Uterus (tissue), 4 donors: Measurements from ENCODE around the gene PDLIM4. TPM values are rescaled to one million over a fixed set of nuclear protein-coding genes. Genes with fewer than 3 reads are reported as not detected.

ENCODE experiments used
- DNase-seq, 2 donors: peaks; one replicate each; pipeline ENCODE4 v3.0.0-alpha.2; 2019 to 2020
- H3K27ac ChIP-seq, 2 donors: fragments of 200-600 bp; sonication (generic); 1 replicate in 1 of 2; 2 replicates in 1 of 2; pipeline ENCODE4 v1.5.1; 2016 to 2018
- H3K27me3 ChIP-seq, 2 donors: fragments of 200-600 bp; sonication (generic); one replicate each; pipeline ENCODE4 v1.5.1; 2018 to 2019; ENCODE audit warnings: control low read depth in 1 of 2
- H3K36me3 ChIP-seq, 2 donors: fragments of 200-600 bp; sonication (generic); one replicate each; pipeline ENCODE4 v1.5.1; 2019; ENCODE audit warnings: control low read depth in 1 of 2
- H3K4me1 ChIP-seq, 2 donors: fragments of 200-600 bp; sonication (generic); one replicate each; pipeline ENCODE4 v1.5.1; 2018 to 2019; ENCODE audit warnings: control low read depth in 1 of 2
- H3K4me3 ChIP-seq, 2 donors: fragments of 200-600 bp; sonication (generic); 1 replicate in 1 of 2; 2 replicates in 1 of 2; pipeline ENCODE4 v1.5.1; 2018 to 2019; ENCODE audit warnings: mild to moderate bottlenecking in 1 of 2
- H3K9me3 ChIP-seq, 2 donors: fragments of 200-600 bp; sonication (generic); one replicate each; pipeline ENCODE4 v1.5.1; 2019; ENCODE audit warnings: control low read depth in 1 of 2
- POLR2A ChIP-seq, 2 donors: fragments of 450-650 bp; IDR thresholded peaks; one replicate each; pipeline ENCODE4 v1.6.1; 2016; ENCODE audit warnings: antibody characterized with exemption in 2 of 2, mild to moderate bottlenecking in 1 of 2, moderate library complexity in 1 of 2
- intact Hi-C: fragments of 100-400 bp; cut with DNase I; formaldehyde crosslinking; loops from one replicate; pipeline ENCODE4 v1.15.1; 2023; ENCODE audit warnings: low total_unique reads
- total RNA-seq, 4 donors: library from RNA; depleted of rRNA in 3 of 4; stranded (reverse); fragments of >200 nt in 3 of 4; gene quantifications; one replicate each; pipeline versions ENCODE4 v1.1.0 to v1.2.4, GENCODE V29; 2014 to 2023
- TF ChIP-seq, protein P1 (sequence below), 4 experiments: fragments of 200-600 bp in 2 of 4; fragments of 450-650 bp in 2 of 4; sonication (generic) in 2 of 4; IDR thresholded peaks; one replicate each; pipeline ENCODE4 v1.5.1; 2016 to 2019; ENCODE audit warnings: antibody characterized with exemption in 4 of 4, mild to moderate bottlenecking in 2 of 4, moderate library complexity in 1 of 4
- donor health status: DM: yes; HTN: yes; CAD: no.

The PDLIM4 gene
- total RNA-seq, 4 donors from 2014 or later = 14.1 to 148 (median 45.3) TPM

DNA sequence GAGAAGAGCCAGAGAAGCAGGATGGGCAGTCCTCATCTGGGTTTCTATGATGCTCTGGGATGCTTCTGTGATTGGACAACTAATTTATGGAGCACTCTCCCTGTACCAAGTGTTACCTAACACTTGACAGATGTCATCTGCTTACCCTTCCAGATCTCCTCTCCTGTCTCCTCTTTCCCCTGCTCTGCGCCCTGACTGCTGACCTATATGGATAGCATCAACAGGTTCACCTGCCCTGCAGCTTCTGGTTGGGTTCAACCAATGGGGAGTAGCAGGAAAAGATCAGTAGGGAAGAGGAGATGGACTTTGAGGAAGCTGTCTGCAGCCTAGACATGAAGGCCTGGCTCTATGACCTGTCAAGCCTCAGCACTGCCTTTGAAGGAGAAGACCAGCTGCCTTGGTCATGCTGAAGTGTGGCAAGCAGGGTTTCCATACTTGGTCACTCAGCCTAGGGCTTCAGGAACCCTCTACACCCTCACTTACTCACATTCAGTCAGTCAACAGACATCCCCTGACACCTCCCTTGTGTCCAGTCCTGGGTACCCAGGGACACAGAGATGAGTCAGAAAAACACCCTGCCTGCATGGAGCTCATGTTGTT lies 18.5 kb upstream of the PDLIM4 start:
- no peaks in the 10 kb centered on the region for H3K4me1 ChIP-seq
- intact Hi-C loops = no loop called here
- no peak overlapping the region for H3K4me3 ChIP-seq
- TF ChIP-seq POLR2A (IDR thresholded peaks at IDR 0.05) = no peak
- TF ChIP-seq, protein P1, sequence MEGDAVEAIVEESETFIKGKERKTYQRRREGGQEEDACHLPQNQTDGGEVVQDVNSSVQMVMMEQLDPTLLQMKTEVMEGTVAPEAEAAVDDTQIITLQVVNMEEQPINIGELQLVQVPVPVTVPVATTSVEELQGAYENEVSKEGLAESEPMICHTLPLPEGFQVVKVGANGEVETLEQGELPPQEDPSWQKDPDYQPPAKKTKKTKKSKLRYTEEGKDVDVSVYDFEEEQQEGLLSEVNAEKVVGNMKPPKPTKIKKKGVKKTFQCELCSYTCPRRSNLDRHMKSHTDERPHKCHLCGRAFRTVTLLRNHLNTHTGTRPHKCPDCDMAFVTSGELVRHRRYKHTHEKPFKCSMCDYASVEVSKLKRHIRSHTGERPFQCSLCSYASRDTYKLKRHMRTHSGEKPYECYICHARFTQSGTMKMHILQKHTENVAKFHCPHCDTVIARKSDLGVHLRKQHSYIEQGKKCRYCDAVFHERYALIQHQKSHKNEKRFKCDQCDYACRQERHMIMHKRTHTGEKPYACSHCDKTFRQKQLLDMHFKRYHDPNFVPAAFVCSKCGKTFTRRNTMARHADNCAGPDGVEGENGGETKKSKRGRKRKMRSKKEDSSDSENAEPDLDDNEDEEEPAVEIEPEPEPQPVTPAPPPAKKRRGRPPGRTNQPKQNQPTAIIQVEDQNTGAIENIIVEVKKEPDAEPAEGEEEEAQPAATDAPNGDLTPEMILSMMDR (IDR thresholded peaks at IDR 0.05) = no peak
- peaks cover 0 to 3% of the 10 kb centered on the region in 2 donors for H3K9me3 ChIP-seq
- DNase-seq = peak; percentile 8
- no peaks in the 10 kb centered on the region for H3K36me3 ChIP-seq
- no peaks in the 10 kb centered on the region for H3K27me3 ChIP-seq
- no peak overlapping the region for H3K27ac ChIP-seq

- Histone ChIP-seq H3K9me3 (peaks cover 0 to 3% of the 10 kb centered on the region in 2 donors), H3K4me1 (no peaks in the 10 kb centered on the region), H3K36me3 (no peaks in the 10 kb centered on the region), H3K27ac (no peak overlapping the region), H3K4me3 (no peak overlapping the region), H3K27me3 (no peaks in the 10 kb centered on the region)
- TF ChIP-seq, protein P1 (IDR thresholded peaks at IDR 0.05) = no peak
- no peak for TF ChIP-seq POLR2A (IDR thresholded peaks at IDR 0.05)
- intact Hi-C loops = no loop called here
- DNase-seq = peak; percentile 3 to 5
These were observed 17.7 kb upstream of the PDLIM4 start for GRCh38 chr5:132239776-132240175.

GRCh38 chr5:132243366-132243977 lies 14.0 kb upstream of the PDLIM4 start:
- no peak for TF ChIP-seq POLR2A (IDR thresholded peaks at IDR 0.05)
- TF ChIP-seq, protein P1 (IDR thresholded peaks at IDR 0.05) = no peak
- Histone ChIP-seq H3K4me1 (no peaks in the 10 kb centered on the region), H3K36me3 (no peaks in the 10 kb centered on the region), H3K4me3 (no peak overlapping the region), H3K9me3 (peaks cover 0 to 3% of the 10 kb centered on the region in 2 donors), H3K27ac (no peak overlapping the region), H3K27me3 (no peaks in the 10 kb centered on the region)
- peak in 1 of 2 donors; percentile 6 for DNase-seq
- intact Hi-C loops = no loop called here

- Histone ChIP-seq H3K27ac (no peak overlapping the region), H3K4me1 (no peaks in the 10 kb centered on the region), H3K36me3 (no peaks in the 10 kb centered on the region), H3K27me3 (no peaks in the 10 kb centered on the region), H3K4me3 (no peak overlapping the region), H3K9me3 (peaks cover 0 to 3% of the 10 kb centered on the region in 2 donors)
- intact Hi-C loops = no loop called here
- no peak for DNase-seq
- TF ChIP-seq POLR2A (IDR thresholded peaks at IDR 0.05) = no peak
- TF ChIP-seq, protein P1 (IDR thresholded peaks at IDR 0.05) = no peak
These were observed 11.9 kb upstream of the PDLIM4 start for GRCh38 chr5:132245593-132245992.

DNA sequence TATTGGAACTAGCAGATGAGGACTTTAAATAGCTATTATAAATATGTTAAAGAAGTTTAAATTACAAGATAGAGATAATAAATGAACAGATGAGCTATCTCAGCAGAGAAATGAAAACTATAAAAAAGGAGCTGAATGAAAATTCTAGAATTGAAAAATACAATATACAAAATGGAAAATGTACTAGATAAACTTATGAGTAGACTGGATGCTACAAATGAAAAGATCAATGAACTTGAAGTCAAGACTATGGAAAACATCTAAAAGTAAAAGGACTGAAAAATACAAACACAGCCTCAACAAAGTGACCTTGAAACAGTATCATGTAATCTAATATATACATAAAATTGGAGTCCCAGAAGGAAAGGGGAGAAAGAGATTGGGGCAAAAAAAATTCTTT lies 10.7 kb upstream of the PDLIM4 start:
- no peak for DNase-seq

More for the DNA sequence above, 10.7 kb upstream of the PDLIM4 start:
- no peaks in the 10 kb centered on the region for H3K4me1 ChIP-seq
- intact Hi-C loops = no loop called here
- peaks cover 0 to 3% of the 10 kb centered on the region in 2 donors for H3K9me3 ChIP-seq
- no peak overlapping the region for H3K4me3 ChIP-seq
- H3K27ac ChIP-seq = no peak overlapping the region
- no peaks in the 10 kb centered on the region for H3K27me3 ChIP-seq
- no peak for TF ChIP-seq POLR2A (IDR thresholded peaks at IDR 0.05)
- TF ChIP-seq, protein P1 (IDR thresholded peaks at IDR 0.05) = no peak
- H3K36me3 ChIP-seq = no peaks in the 10 kb centered on the region
